D341Med (cell line): ENCODE data around the gene DDX23.

Source experiments
- DNase-seq: peaks from one replicate; pipeline ENCODE4 v3.0.0; 2012; ENCODE audit warnings: low spot score

The DDX23 gene

GRCh38 chr12:48795550-48796455 is 56.2 kb downstream of the DDX23 start:
- peak; percentile 82 for DNase-seq

- DNase-seq: no peak
Measured at GRCh38 chr12:48794870-48795269, 57.1 kb downstream of the DDX23 start.

- DNase-seq: no peak
Measured at GRCh38 chr12:48793696-48794095, 58.3 kb downstream of the DDX23 start.

- no peak for DNase-seq
Measured at GRCh38 chr12:48789858-48790326, 62.1 kb downstream of the DDX23 start.

DNA sequence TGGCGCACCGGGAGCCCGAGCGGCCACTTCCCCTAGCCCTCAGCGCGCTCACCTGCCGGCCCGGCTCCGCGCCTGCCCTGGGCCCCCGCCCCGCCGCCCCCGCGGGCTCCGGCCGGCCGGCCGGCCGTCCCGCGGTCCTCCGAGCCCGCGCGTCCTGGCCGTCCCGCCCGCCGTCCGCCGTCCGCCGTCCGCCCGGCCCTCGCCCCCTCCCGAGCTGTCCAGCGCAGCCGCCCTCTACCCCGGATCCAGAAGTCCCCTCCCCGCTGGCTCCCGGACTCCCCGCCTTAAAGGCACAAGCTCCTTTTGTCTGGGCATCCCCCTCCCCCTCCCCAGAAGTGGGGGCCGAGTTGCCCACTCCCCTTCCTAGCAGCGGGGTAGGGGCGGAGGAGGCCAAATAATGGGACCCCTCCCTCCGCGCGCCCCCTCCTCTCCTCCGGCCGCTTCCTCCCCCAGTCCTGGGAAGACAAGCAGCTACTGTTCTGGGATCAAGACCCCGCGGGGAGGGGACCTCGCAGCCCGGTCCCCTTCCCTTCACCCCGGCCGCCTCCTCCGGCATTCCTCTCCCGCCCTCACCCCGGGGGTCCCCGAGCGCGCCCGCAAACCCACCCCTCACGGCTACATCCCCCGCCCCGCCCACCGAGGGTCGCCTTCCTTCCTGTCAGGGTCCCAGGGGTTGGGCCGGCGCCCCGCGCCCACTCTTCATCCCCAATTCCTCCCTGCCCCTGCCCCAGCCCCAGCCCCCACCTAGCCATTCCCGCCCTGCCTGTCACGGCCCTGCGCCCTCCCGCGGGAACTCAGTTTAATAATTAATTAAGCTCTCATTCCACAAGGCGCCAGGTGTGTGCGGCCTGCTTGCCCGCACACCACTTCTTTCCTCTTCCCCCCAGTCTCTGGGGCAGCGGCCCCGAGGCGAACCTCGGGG is 62.8 kb downstream of the DDX23 start, which contains the start of gene ADCY6:
Gene ADCY6, minus strand, starts transcription at position 236 of the 922 bp plus-strand sequence. CDS start 5,655 bp downstream, outside the sequence.
- DNase-seq: peak; percentile 86

GRCh38 chr12:48788524-48788853 is 63.5 kb downstream of the DDX23 start:
- DNase-seq: no peak

DNA sequence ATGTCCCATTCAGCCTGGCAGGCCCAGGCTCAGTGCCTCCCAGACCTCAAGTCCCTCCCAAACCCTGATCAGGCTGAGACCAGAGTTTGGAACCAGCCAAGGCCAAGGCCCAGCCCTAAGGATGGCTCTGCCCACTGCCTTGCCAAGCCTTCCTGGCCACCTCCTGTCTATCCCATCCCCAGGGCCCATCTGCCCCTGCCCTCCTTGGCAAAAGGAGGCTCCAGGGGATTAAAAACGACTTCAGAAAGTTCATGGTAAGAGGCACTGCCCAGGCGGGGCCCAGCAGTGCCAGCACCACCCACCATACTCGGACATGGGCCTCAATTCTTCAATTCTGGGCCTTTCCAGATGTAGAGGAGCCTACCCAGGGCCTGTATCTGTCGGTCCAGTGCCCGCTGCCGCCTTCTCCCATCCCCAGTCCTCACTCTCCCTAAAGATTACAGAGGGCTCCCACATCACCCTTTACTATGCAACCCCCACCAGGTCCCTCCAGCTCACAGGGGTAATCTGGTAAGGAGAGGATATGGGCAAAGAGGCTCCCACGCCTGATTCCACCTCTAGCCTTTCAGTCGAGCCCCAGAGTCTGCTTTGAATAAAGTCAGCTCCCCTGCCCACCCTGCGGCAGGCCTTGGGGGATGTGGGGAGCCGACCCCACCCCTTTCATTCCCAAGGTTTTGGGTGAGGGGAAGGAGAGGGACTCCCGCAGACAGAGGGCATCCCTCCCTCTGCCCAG is 64.0 kb downstream of the DDX23 start:
- DNase-seq: no peak

DNA sequence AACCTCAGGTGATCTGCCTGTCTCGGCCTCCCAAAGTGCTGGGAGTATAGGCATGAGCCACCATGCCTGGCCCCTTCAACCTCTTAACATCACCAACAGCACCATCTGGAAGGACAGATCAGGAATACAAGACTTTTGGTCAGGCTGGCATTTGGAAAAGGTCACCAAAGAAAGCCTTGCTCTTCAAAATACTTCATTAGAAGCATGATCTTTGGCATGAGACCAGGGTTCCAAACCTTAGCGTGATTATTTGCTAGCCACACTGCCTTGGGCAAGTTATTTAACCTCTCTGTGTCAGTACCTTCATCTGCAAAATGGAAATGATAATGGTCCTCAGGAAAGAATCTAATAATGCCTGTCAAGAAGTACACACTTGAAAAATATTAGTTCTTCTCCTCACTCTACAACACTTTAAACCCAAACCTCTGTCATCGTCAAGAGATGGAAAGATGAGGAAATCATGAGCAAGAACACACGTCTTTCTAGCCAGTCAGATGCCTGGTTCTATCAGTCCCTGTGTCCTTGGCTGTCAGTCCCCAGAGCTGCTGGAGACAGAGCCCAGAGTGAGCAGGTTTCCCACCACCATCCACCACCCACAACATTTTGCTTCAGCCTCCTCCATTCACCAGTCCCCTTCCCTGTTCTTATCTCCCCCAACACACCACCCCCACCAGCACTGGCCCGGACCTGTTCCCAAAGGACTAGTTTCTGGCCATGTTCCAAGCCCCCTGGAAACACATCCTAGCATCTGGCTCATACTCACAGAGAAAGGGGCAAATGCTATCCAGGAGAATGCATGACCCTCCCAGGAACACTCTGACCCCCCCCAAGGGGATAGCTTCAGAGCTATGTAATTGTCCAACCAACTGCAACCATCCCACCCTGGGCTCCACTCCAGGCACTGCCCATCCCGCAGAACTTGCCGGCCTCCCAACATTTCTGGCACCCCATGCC is 65.1 kb downstream of the DDX23 start:
- no peak for DNase-seq

DNA sequence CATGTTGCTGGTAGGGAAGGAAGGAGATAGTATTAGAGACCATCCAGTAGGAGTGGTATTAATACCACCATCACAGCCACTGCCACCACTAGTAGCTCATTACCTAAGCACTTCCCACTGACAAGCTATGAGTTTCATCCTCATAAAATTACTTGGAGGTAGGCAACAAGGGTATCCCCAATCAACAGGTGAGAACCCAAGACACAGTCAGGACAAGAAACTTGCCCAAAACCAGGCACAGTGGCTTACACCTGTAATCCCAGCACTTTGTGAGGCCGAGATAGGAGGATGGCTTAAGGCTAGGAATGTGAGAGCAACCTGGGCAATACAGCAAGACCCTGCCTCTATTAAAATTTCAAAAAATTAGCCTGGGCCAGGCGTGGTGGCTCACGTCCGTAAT is 68.5 kb downstream of the DDX23 start:
- DNase-seq: no peak

GRCh38 chr12:48782457-48783395 is 69.2 kb downstream of the DDX23 start:
- no peak for DNase-seq

- DNase-seq: no peak
Measured at GRCh38 chr12:48781750-48782456, 70.1 kb downstream of the DDX23 start.

DNA sequence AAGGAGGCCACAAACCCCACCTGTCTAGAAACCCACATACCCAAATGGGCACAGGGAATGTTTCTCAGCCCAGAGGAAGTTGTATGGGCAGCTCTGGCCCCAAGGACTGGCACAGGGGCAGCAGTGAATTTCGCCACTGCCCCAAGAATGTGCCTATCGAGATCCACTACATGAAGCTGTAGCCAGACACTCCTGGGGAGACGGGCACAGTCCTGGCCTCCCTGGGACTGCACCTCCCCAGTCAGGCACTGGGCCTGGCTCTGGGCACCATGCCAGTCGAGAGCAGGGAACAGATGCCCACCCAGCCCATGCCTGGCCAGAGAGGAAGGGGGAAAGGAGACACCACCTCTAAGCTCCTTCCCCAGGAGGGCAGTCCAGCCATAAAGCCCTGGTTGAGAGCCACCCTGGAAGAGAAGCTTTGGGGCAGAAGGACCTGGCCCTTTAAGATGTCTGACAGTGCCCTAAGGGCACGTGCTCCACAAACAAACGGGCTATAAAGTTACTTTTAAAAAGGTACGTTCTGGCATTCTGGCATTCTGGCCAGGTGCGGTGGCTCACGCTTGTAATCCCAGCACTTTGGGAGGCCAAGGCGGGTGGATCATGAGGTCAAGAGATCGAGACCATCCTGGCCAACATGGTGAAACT is 71.5 kb downstream of the DDX23 start:
- DNase-seq: no peak

GRCh38 chr12:48779869-48780268 is 72.1 kb downstream of the DDX23 start:
- no peak for DNase-seq
